HEK293 (cell line): ENCODE results near the gene CHI3L1.

Experiments
- CTCF ChIA-PET: fragments of 350-600 bp; formaldehyde crosslinking; extraction: SDS; loops from one replicate; lab custom pipeline; 2021; ENCODE audit warnings: antibody characterized with exemption; lab: Yijun Ruan, JAX
- POLR2A ChIA-PET: fragments of 300-600 bp; formaldehyde crosslinking; extraction: SDS; loops from one replicate; lab custom pipeline; 2020; ENCODE audit warnings: antibody characterized with exemption, inconsistent platforms; lab: Yijun Ruan, JAX
- H3K27ac ChIP-seq: fragments of 200-500 bp; sonication (Bioruptor generic); 2 replicates; pipeline ENCODE4 v1.5.1; 2014; ENCODE audit warnings: low read depth, low read length, control low read depth, inconsistent platforms; ENCODE audit errors: extremely low read depth
- H3K36me3 ChIP-seq, 2 experiments: fragments of 200-500 bp in 1 of 2; sonication (Bioruptor generic) in 1 of 2; 1 replicate in 1 of 2; 2 replicates in 1 of 2; pipeline ENCODE4 v1.5.1; 2014 to 2017; ENCODE audit warnings: inconsistent platforms in 2 of 2, low read length in 2 of 2; ENCODE audit not compliant: control insufficient read depth in 2 of 2, insufficient read depth in 1 of 2
- H3K4me1 ChIP-seq: fragments of 200-500 bp; sonication (Bioruptor generic); 2 replicates; pipeline ENCODE4 v1.5.1; 2014; ENCODE audit warnings: mild to moderate bottlenecking, low read length, inconsistent platforms; ENCODE audit not compliant: control insufficient read depth, insufficient read depth
- H3K4me3 ChIP-seq: 2 replicates; pipeline ENCODE4 v1.5.1; 2011; ENCODE audit warnings: low read depth, mild to moderate bottlenecking, control low read depth, low read length, moderate library complexity
- H3K9me3 ChIP-seq: fragments of 200-500 bp; sonication (Bioruptor generic); 2 replicates; pipeline ENCODE4 v1.5.1; 2014; ENCODE audit warnings: low read depth, low read length, inconsistent platforms; ENCODE audit not compliant: control insufficient read depth, insufficient read depth
- SP7 ChIP-seq: fragments of 450-650 bp; formaldehyde crosslinking; IDR thresholded peaks from 2 replicates; pipeline ENCODE4 v1.5.1; 2016; ENCODE audit warnings: missing biosample characterization, missing genetic modification characterization
- TRIM28 ChIP-seq: IDR thresholded peaks from 2 replicates; pipeline ENCODE4 v1.6.1; 2011; ENCODE audit warnings: low read length, control low read depth, borderline replicate concordance
- YY2 ChIP-seq: fragments of 450-650 bp; formaldehyde crosslinking; IDR thresholded peaks from 2 replicates; pipeline ENCODE4 v1.5.1; 2016; ENCODE audit warnings: missing biosample characterization, missing genetic modification characterization
- ZBTB17 ChIP-seq: fragments of 450-650 bp; formaldehyde crosslinking; IDR thresholded peaks from 2 replicates; pipeline ENCODE4 v1.5.1; 2016; ENCODE audit warnings: missing biosample characterization, missing genetic modification characterization
- ZBTB7A ChIP-seq: fragments of 450-650 bp; formaldehyde crosslinking; IDR thresholded peaks from 2 replicates; pipeline ENCODE4 v1.5.1; 2016; ENCODE audit warnings: low read depth, missing biosample characterization, missing genetic modification characterization
- ZNF10 ChIP-seq: fragments of 450-650 bp; formaldehyde crosslinking; IDR thresholded peaks from 2 replicates; pipeline ENCODE4 v1.5.1; 2017; ENCODE audit warnings: missing biosample characterization, missing genetic modification characterization
- ZNF16 ChIP-seq: fragments of 450-650 bp; formaldehyde crosslinking; IDR thresholded peaks from 2 replicates; pipeline ENCODE4 v1.5.1; 2016; ENCODE audit warnings: low read depth, missing biosample characterization, missing genetic modification characterization
- ZNF202 ChIP-seq: fragments of 450-650 bp; formaldehyde crosslinking; IDR thresholded peaks from 2 replicates; pipeline ENCODE4 v1.5.1; 2016; ENCODE audit warnings: missing biosample characterization, missing genetic modification characterization, borderline replicate concordance
- ZNF221 ChIP-seq: fragments of 450-650 bp; formaldehyde crosslinking; IDR thresholded peaks from 2 replicates; pipeline ENCODE4 v1.5.1; 2017; ENCODE audit warnings: missing biosample characterization, missing genetic modification characterization, borderline replicate concordance
- ZNF223 ChIP-seq: fragments of 450-650 bp; formaldehyde crosslinking; IDR thresholded peaks from 2 replicates; pipeline ENCODE4 v1.5.1; 2016; ENCODE audit warnings: missing biosample characterization, missing genetic modification characterization
- ZNF239 ChIP-seq: fragments of 450-650 bp; formaldehyde crosslinking; IDR thresholded peaks from 2 replicates; pipeline ENCODE4 v1.5.1; 2016; ENCODE audit warnings: missing biosample characterization, missing genetic modification characterization
- ZNF335 ChIP-seq: fragments of 450-650 bp; formaldehyde crosslinking; conservative IDR thresholded peaks from 2 replicates; pipeline ENCODE4 v1.5.1; 2016; ENCODE audit warnings: missing biosample characterization, missing genetic modification characterization
- ZNF394 ChIP-seq: fragments of 450-650 bp; formaldehyde crosslinking; IDR thresholded peaks from 2 replicates; pipeline ENCODE4 v1.5.1; 2016; ENCODE audit warnings: missing biosample characterization, missing genetic modification characterization, mild to moderate bottlenecking, moderate library complexity, borderline replicate concordance
- ZNF501 ChIP-seq: fragments of 450-650 bp; formaldehyde crosslinking; IDR thresholded peaks from 2 replicates; pipeline ENCODE4 v1.5.1; 2016; ENCODE audit warnings: missing biosample characterization, missing genetic modification characterization
- ZNF560 ChIP-seq: fragments of 450-650 bp; formaldehyde crosslinking; IDR thresholded peaks from 2 replicates; pipeline ENCODE4 v1.5.1; 2017; ENCODE audit warnings: missing biosample characterization, missing genetic modification characterization, borderline replicate concordance
- ZNF600 ChIP-seq: fragments of 450-650 bp; formaldehyde crosslinking; IDR thresholded peaks from 2 replicates; pipeline ENCODE4 v1.5.1; 2016; ENCODE audit warnings: missing biosample characterization, missing genetic modification characterization
- ZNF629 ChIP-seq: fragments of 450-650 bp; formaldehyde crosslinking; IDR thresholded peaks from 2 replicates; pipeline ENCODE4 v1.5.1; 2017; ENCODE audit warnings: missing biosample characterization, missing genetic modification characterization
- ZNF747 ChIP-seq: fragments of 450-650 bp; formaldehyde crosslinking; IDR thresholded peaks from 2 replicates; pipeline ENCODE4 v1.5.1; 2016; ENCODE audit warnings: missing biosample characterization, missing genetic modification characterization
- ZNF776 ChIP-seq: fragments of 450-650 bp; formaldehyde crosslinking; IDR thresholded peaks from 2 replicates; pipeline ENCODE4 v1.5.0; 2017; ENCODE audit warnings: missing biosample characterization, missing genetic modification characterization, borderline replicate concordance
- ZXDB ChIP-seq: fragments of 450-650 bp; formaldehyde crosslinking; IDR thresholded peaks from 2 replicates; pipeline ENCODE4 v1.5.1; 2016; ENCODE audit warnings: missing biosample characterization, missing genetic modification characterization
- TF ChIP-seq, protein P1 (sequence below): fragments of 450-650 bp; formaldehyde crosslinking; IDR thresholded peaks from 2 replicates; pipeline ENCODE4 v1.5.1; 2016; ENCODE audit warnings: missing biosample characterization, missing genetic modification characterization, borderline replicate concordance
- TF ChIP-seq, protein P2 (sequence below): fragments of 450-650 bp; formaldehyde crosslinking; IDR thresholded peaks from 2 replicates; pipeline ENCODE4 v1.5.1; 2016; ENCODE audit warnings: missing biosample characterization, missing genetic modification characterization, borderline replicate concordance
- TF ChIP-seq, protein P3 (sequence below): fragments of 450-650 bp; formaldehyde crosslinking; IDR thresholded peaks from 2 replicates; pipeline ENCODE4 v1.5.1; 2016; ENCODE audit warnings: missing biosample characterization, missing genetic modification characterization
- TF ChIP-seq, protein P4 (sequence below): fragments of 450-650 bp; formaldehyde crosslinking; IDR thresholded peaks from 2 replicates; pipeline ENCODE4 v1.5.1; 2017; ENCODE audit warnings: missing biosample characterization, missing genetic modification characterization

CHI3L1 gene

DNA sequence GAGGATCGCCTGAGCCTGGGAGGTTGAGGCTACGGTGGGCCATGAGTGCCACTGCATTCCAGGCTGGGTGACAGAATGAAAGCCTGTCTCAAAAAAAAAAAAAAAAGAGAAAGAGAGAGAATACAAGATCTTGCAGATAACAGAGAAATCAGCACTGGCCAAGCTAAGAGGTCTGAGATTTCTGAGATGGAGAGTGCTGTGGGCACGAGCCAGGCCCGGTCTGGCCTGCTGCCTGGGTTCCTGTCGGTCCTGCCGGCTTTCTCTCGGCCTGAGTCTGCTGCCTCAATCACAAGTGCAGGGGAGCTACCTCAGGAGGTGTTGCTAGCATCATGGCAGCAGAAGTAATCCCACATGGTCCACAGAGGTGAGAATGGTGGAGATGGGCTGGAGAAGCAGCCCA is 40.0 kb downstream of the CHI3L1 start:
- no peak overlapping the region for H3K27ac ChIP-seq
- no peak overlapping the region for H3K4me3 ChIP-seq
- H3K4me1 ChIP-seq = no peaks in the 10 kb centered on the region
- POLR2A ChIA-PET = no interaction called here
- H3K36me3 ChIP-seq = no peaks in the 10 kb centered on the region
- no peaks in the 10 kb centered on the region for H3K9me3 ChIP-seq
- TF ChIP-seq TRIM28 = no peak
- TF ChIP-seq ZNF239 = no peak
- TF ChIP-seq, protein P1, sequence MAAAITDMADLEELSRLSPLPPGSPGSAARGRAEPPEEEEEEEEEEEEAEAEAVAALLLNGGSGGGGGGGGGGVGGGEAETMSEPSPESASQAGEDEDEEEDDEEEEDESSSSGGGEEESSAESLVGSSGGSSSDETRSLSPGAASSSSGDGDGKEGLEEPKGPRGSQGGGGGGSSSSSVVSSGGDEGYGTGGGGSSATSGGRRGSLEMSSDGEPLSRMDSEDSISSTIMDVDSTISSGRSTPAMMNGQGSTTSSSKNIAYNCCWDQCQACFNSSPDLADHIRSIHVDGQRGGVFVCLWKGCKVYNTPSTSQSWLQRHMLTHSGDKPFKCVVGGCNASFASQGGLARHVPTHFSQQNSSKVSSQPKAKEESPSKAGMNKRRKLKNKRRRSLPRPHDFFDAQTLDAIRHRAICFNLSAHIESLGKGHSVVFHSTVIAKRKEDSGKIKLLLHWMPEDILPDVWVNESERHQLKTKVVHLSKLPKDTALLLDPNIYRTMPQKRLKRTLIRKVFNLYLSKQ = no peak
- TF ChIP-seq ZNF560 (tag by site-specific recombination) = no peak
- TF ChIP-seq ZNF16 (tag by site-specific recombination) = no peak
- TF ChIP-seq ZXDB (tag by site-specific recombination) = no peak
- TF ChIP-seq ZNF747 (tag by site-specific recombination) = no peak
- TF ChIP-seq, protein P2, sequence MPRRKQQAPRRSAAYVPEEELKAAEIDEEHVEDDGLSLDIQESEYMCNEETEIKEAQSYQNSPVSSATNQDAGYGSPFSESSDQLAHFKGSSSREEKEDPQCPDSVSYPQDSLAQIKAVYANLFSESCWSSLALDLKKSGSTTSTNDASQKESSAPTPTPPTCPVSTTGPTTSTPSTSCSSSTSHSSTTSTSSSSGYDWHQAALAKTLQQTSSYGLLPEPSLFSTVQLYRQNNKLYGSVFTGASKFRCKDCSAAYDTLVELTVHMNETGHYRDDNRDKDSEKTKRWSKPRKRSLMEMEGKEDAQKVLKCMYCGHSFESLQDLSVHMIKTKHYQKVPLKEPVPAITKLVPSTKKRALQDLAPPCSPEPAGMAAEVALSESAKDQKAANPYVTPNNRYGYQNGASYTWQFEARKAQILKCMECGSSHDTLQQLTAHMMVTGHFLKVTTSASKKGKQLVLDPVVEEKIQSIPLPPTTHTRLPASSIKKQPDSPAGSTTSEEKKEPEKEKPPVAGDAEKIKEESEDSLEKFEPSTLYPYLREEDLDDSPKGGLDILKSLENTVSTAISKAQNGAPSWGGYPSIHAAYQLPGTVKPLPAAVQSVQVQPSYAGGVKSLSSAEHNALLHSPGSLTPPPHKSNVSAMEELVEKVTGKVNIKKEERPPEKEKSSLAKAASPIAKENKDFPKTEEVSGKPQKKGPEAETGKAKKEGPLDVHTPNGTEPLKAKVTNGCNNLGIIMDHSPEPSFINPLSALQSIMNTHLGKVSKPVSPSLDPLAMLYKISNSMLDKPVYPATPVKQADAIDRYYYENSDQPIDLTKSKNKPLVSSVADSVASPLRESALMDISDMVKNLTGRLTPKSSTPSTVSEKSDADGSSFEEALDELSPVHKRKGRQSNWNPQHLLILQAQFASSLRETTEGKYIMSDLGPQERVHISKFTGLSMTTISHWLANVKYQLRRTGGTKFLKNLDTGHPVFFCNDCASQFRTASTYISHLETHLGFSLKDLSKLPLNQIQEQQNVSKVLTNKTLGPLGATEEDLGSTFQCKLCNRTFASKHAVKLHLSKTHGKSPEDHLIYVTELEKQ (tag by site-specific recombination) = no peak
- no peak for TF ChIP-seq SP7
- CTCF ChIA-PET = interaction anchor here (0.8 kb wide), 1 partner anchor 63 kb away, joined by 5 read pairs; no protein-coding TSS in a partner anchor

DNA sequence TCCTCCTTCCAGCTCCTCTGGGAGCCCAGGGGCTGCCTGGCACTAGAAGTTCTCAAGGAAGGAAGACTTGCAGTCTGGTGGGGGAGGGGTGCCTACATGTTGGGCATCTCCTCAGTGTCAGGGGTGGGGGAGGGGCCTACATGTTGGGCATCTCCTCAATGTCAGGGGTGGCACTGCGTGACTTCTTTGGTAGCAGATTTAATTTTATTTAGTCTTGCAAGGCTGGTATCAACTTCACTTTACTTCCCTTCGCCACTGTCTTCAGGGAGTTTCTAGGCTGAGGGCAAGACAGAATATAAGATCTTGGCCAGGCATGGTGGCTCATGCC is 40.5 kb downstream of the CHI3L1 start:
- H3K4me1 ChIP-seq = no peaks in the 10 kb centered on the region
- TF ChIP-seq ZBTB17 (no peak), YY2 (tag by site-specific recombination) (no peak), ZNF221 (tag by site-specific recombination) (no peak), ZNF223 (tag by site-specific recombination) (no peak)
- TF ChIP-seq, protein P3, sequence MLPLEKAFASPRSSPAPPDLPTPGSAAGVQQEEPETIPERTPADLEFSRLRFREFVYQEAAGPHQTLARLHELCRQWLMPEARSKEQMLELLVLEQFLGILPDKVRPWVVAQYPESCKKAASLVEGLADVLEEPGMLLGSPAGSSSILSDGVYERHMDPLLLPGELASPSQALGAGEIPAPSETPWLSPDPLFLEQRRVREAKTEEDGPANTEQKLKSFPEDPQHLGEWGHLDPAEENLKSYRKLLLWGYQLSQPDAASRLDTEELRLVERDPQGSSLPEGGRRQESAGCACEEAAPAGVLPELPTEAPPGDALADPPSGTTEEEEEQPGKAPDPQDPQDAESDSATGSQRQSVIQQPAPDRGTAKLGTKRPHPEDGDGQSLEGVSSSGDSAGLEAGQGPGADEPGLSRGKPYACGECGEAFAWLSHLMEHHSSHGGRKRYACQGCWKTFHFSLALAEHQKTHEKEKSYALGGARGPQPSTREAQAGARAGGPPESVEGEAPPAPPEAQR (tag by site-specific recombination) = no peak
- no peaks in the 10 kb centered on the region for H3K9me3 ChIP-seq
- no peaks in the 10 kb centered on the region for H3K36me3 ChIP-seq
- H3K27ac ChIP-seq = no peak overlapping the region
- CTCF ChIA-PET = interaction anchor here (0.7 to 0.8 kb wide), 2 partner anchors 18 to 62 kb away, joined by 4 to 5 read pairs; partner anchors contain the start of gene ADORA1
- POLR2A ChIA-PET = no interaction called here
- no peak overlapping the region for H3K4me3 ChIP-seq

DNA sequence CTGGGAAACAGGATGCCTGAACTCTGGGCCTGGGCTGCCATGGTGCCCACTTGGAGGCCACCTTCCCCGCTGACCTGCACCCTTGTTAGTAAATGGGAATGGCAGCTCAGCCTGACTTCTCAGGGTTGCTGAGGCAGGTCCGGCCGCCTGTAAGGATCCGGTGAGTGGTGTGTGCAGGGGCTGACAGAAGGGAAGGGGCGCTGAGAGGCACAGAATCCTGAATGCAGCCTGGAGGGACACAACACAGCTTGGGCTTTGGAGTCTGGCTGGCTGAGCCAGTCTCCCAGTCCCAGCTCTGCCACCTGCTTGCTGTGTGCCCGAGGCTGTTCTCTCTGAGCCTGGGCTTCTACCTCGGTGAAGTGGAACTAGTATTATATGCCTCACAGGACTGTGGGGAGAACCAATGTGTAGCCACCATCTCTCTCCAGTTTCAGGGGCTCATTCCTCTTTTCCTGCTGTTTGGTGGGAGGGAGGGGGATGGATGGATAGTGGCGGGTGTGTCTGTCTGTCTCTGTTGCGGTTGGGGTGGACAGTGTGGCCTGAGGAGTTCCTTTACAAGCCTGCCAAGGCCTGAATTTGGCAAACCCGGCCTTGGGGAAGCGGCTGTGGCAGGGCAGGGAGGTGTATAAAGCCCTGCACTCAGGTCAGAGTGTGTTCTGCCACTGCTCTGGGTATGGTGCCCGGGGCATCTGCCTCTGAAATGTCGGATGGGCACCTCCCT is 41.0 kb downstream of the CHI3L1 start:
- Histone ChIP-seq H3K27ac (no peak overlapping the region), H3K36me3 (no peaks in the 10 kb centered on the region), H3K9me3 (no peaks in the 10 kb centered on the region), H3K4me3 (no peak overlapping the region), H3K4me1 (peaks cover 2% of the 10 kb centered on the region; the same call in 1 of the 2 replicates)
- POLR2A ChIA-PET = no interaction called here
- CTCF ChIA-PET = interaction anchor here (0.6 to 0.9 kb wide), 3 partner anchors 18 to 504 kb away, joined by 3 to 5 read pairs (median 4); partner anchors contain the start of gene ADORA1
- TF ChIP-seq ZNF394 (tag by site-specific recombination) = no peak
- TF ChIP-seq ZBTB17 = no peak
- no peak for TF ChIP-seq ZBTB7A (tag by site-specific recombination)
- TF ChIP-seq ZNF501 = no peak
- no peak for TF ChIP-seq ZNF776
- no peak for TF ChIP-seq ZNF600
- TF ChIP-seq ZNF629 = no peak
- TF ChIP-seq, protein P4, sequence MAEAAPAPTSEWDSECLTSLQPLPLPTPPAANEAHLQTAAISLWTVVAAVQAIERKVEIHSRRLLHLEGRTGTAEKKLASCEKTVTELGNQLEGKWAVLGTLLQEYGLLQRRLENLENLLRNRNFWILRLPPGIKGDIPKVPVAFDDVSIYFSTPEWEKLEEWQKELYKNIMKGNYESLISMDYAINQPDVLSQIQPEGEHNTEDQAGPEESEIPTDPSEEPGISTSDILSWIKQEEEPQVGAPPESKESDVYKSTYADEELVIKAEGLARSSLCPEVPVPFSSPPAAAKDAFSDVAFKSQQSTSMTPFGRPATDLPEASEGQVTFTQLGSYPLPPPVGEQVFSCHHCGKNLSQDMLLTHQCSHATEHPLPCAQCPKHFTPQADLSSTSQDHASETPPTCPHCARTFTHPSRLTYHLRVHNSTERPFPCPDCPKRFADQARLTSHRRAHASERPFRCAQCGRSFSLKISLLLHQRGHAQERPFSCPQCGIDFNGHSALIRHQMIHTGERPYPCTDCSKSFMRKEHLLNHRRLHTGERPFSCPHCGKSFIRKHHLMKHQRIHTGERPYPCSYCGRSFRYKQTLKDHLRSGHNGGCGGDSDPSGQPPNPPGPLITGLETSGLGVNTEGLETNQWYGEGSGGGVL (tag by site-specific recombination) = no peak
- no peak for TF ChIP-seq ZNF10
- no peak for TF ChIP-seq ZNF202 (tag by site-specific recombination)
- no peak for TF ChIP-seq ZNF335 (tag by site-specific recombination)
